Upper lobe of left lung (tissue), 4 donors: ENCODE results near the gene TBC1D1.

Experiments used
- EP300 ChIP-seq, 4 donors: sonication (generic); formaldehyde crosslinking; IDR thresholded peaks; one replicate each; pipeline ENCODE4 v1.5.1; 2017; ENCODE audit warnings: antibody characterized with exemption in 4 of 4, control low read depth in 2 of 4
- POLR2A ChIP-seq, 4 donors: fragments of 450-650 bp; IDR thresholded peaks; one replicate each; pipeline ENCODE4 v1.5.1; 2016 to 2017; ENCODE audit warnings: antibody characterized with exemption in 4 of 4, mild to moderate bottlenecking in 2 of 4
- TF ChIP-seq, protein P1 (sequence below), 6 experiments: fragments of 450-650 bp in 4 of 6; fragments of 200-600 bp in 2 of 6; sonication (generic) in 2 of 6; IDR thresholded peaks; one replicate each; pipeline ENCODE4 v1.5.1; 2016 to 2019; ENCODE audit warnings: antibody characterized with exemption in 6 of 6

DNA sequence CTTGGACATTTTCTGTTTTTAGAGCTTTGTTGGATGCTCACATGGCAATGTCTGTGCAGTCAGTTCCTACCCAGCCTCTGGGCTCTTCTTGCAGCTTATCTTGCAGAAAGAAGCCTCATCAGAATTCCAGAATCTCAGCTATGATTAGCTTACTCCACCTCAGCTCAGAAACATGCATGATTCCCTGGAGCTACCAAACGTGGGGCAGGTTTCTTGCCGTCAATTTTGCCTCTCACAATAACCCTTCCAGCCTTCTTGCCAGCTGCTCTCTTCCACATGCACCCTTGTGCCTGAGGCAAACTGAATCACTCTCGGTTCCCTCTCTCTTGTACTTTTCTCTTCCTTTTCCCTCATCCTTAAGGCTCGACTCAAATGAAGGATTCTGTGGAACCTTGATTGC is 210.7 kb downstream of the TBC1D1 start:
- TF ChIP-seq EP300 (IDR thresholded peaks at IDR 0.05) = no peak
- TF ChIP-seq, protein P1, sequence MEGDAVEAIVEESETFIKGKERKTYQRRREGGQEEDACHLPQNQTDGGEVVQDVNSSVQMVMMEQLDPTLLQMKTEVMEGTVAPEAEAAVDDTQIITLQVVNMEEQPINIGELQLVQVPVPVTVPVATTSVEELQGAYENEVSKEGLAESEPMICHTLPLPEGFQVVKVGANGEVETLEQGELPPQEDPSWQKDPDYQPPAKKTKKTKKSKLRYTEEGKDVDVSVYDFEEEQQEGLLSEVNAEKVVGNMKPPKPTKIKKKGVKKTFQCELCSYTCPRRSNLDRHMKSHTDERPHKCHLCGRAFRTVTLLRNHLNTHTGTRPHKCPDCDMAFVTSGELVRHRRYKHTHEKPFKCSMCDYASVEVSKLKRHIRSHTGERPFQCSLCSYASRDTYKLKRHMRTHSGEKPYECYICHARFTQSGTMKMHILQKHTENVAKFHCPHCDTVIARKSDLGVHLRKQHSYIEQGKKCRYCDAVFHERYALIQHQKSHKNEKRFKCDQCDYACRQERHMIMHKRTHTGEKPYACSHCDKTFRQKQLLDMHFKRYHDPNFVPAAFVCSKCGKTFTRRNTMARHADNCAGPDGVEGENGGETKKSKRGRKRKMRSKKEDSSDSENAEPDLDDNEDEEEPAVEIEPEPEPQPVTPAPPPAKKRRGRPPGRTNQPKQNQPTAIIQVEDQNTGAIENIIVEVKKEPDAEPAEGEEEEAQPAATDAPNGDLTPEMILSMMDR (IDR thresholded peaks at IDR 0.05) = no peak
- TF ChIP-seq POLR2A (IDR thresholded peaks at IDR 0.05) = no peak
